Measurements from ENCODE around the gene DOCK6.

- TF ChIP-seq CTCF (IDR thresholded peaks at IDR 0.05 in 2 of 3, conservative IDR thresholded peaks at IDR 0.05 in 1 of 3; ENCODE audit: borderline replicate concordance in 1 of 3, insufficient read depth in 1 of 3, low read depth in 2 of 3, low read length in 2 of 3) (no peak), ZNF274 (IDR thresholded peaks at IDR 0.05; ENCODE audit: low read depth, low read length) (no peak), EGR1 (IDR thresholded peaks at IDR 0.05; ENCODE audit: low read depth) (no peak), POLR2AphosphoS5 (IDR thresholded peaks at IDR 0.05; ENCODE audit: low read depth, low read length) (no peak), ELF1 (IDR thresholded peaks at IDR 0.05; ENCODE audit: borderline replicate concordance, low read depth) (no peak), SRF (IDR thresholded peaks at IDR 0.05; ENCODE audit: low read depth) (no peak), EZH2phosphoT487 (IDR thresholded peaks at IDR 0.05; ENCODE audit: borderline replicate concordance) (no peak), POLR2A (IDR thresholded peaks at IDR 0.05; ENCODE audit: borderline replicate concordance, extremely low read depth, insufficient read depth, insufficient read length) (no peak), ATF3 (IDR thresholded peaks at IDR 0.05) (no peak)
Observed at GRCh38 chr19:11180346-11180745, 82.0 kb downstream of the DOCK6 start.
